Testis (tissue), 2 donors: ENCODE results near the gene KATNB1.

ENCODE experiments used
- POLR2A ChIP-seq: fragments of 450-650 bp; IDR thresholded peaks from one replicate; pipeline ENCODE4 v1.6.1; 2017; ENCODE audit warnings: antibody characterized with exemption, mild to moderate bottlenecking, moderate library complexity
- TF ChIP-seq, protein P1 (sequence below), 3 experiments: fragments of 450-650 bp in 2 of 3; fragments of 200-600 bp in 1 of 3; sonication (generic) in 1 of 3; IDR thresholded peaks; one replicate each; pipeline ENCODE4 v1.5.1; 2016 to 2019; ENCODE audit warnings: antibody characterized with exemption in 3 of 3, mild to moderate bottlenecking in 2 of 3, moderate library complexity in 1 of 3

DNA sequence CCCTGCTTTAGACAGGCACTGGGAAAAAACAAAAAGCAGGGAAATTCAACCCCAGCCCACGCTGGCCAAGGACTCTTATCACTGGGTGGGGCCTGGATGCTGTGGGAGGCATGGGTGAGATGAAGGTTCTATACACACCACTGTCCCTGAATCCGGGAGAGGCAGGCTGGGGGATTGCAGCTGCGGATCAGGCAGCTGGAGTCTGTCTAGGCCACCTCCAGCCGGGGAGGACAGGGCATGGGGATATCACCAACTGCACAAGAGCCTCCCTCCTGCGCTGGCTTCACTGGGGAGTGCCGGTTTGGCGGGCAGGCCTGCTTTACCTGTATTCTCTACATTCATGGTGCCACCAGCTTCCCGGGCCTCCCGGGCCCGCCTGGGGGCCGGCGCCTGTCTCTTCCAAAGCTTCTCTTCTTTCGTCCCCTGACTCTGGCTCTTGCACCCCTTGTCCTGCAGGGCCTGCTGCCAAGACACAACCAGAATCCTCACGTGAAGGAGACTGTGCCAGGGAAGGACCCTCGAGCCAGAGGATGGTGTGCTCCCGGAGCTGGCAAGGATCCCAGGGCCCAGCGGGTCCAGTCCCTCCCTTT is 52.8 kb downstream of the KATNB1 start:
- TF ChIP-seq, protein P1, sequence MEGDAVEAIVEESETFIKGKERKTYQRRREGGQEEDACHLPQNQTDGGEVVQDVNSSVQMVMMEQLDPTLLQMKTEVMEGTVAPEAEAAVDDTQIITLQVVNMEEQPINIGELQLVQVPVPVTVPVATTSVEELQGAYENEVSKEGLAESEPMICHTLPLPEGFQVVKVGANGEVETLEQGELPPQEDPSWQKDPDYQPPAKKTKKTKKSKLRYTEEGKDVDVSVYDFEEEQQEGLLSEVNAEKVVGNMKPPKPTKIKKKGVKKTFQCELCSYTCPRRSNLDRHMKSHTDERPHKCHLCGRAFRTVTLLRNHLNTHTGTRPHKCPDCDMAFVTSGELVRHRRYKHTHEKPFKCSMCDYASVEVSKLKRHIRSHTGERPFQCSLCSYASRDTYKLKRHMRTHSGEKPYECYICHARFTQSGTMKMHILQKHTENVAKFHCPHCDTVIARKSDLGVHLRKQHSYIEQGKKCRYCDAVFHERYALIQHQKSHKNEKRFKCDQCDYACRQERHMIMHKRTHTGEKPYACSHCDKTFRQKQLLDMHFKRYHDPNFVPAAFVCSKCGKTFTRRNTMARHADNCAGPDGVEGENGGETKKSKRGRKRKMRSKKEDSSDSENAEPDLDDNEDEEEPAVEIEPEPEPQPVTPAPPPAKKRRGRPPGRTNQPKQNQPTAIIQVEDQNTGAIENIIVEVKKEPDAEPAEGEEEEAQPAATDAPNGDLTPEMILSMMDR (IDR thresholded peaks at IDR 0.05), result no peak
- no peak for TF ChIP-seq POLR2A
